ENCODE measurements around the gene PLXNB1.

Gene PLXNB1

GRCh38 chr3:48434591-48435222, 4.8 kb upstream of the PLXNB1 start:
- TF ChIP-seq POLR2AphosphoS5 (IDR thresholded peaks at IDR 0.05; ENCODE audit: low read depth, low read length) (no peak), SIN3A (IDR thresholded peaks at IDR 0.05; ENCODE audit: borderline replicate concordance, insufficient read depth, low read length) (no peak), REST (IDR thresholded peaks at IDR 0.05; ENCODE audit: insufficient read depth in 1 of 2, low read depth in 2 of 2, low read length in 2 of 2) (no peak), FOXP2 (optimal IDR thresholded peaks at IDR 0.05; ENCODE audit: borderline replicate concordance, extremely low read depth, extremely low read length, insufficient read depth) (no peak), TAF1 (IDR thresholded peaks at IDR 0.05; ENCODE audit: borderline replicate concordance, insufficient read depth, low read length) (no peak)

- TF ChIP-seq TAF1 (IDR thresholded peaks at IDR 0.05; ENCODE audit: borderline replicate concordance, insufficient read depth, low read length) (no peak), POLR2AphosphoS5 (IDR thresholded peaks at IDR 0.05; ENCODE audit: low read depth, low read length) (no peak), FOXP2 (optimal IDR thresholded peaks at IDR 0.05; ENCODE audit: borderline replicate concordance, extremely low read depth, extremely low read length, insufficient read depth) (no peak), SIN3A (IDR thresholded peaks at IDR 0.05; ENCODE audit: borderline replicate concordance, insufficient read depth, low read length) (no peak), REST (IDR thresholded peaks at IDR 0.05; ENCODE audit: insufficient read depth in 1 of 2, low read depth in 2 of 2, low read length in 2 of 2) (no peak)
Observed at GRCh38 chr3:48433472-48434118, 3.7 kb upstream of the PLXNB1 start.

- TF ChIP-seq POLR2AphosphoS5 (IDR thresholded peaks at IDR 0.05; ENCODE audit: low read depth, low read length) (no peak), SIN3A (IDR thresholded peaks at IDR 0.05; ENCODE audit: borderline replicate concordance, insufficient read depth, low read length) (no peak), REST (IDR thresholded peaks at IDR 0.05; ENCODE audit: insufficient read depth in 1 of 2, low read depth in 2 of 2, low read length in 2 of 2) (no peak), FOXP2 (optimal IDR thresholded peaks at IDR 0.05; ENCODE audit: borderline replicate concordance, extremely low read depth, extremely low read length, insufficient read depth) (no peak)
Observed at GRCh38 chr3:48432411-48433371, 2.8 kb upstream of the PLXNB1 start.

- no peak for TF ChIP-seq TAF1 (IDR thresholded peaks at IDR 0.05; ENCODE audit: borderline replicate concordance, insufficient read depth, low read length)
- no peak for TF ChIP-seq SIN3A (IDR thresholded peaks at IDR 0.05; ENCODE audit: borderline replicate concordance, insufficient read depth, low read length)
- no peak for TF ChIP-seq POLR2AphosphoS5 (IDR thresholded peaks at IDR 0.05; ENCODE audit: low read depth, low read length)
Observed at GRCh38 chr3:48431224-48432029, 1.5 kb upstream of the PLXNB1 start.

GRCh38 chr3:48430708-48431101, 819 bp upstream of the PLXNB1 start:
- TF ChIP-seq FOXP2 (optimal IDR thresholded peaks at IDR 0.05; ENCODE audit: borderline replicate concordance, extremely low read depth, extremely low read length, insufficient read depth) (no peak), TAF1 (IDR thresholded peaks at IDR 0.05; ENCODE audit: borderline replicate concordance, insufficient read depth, low read length) (no peak), REST (IDR thresholded peaks at IDR 0.05; ENCODE audit: insufficient read depth in 1 of 2, low read depth in 2 of 2, low read length in 2 of 2) (no peak), SIN3A (IDR thresholded peaks at IDR 0.05; ENCODE audit: borderline replicate concordance, insufficient read depth, low read length) (no peak), POLR2AphosphoS5 (IDR thresholded peaks at IDR 0.05; ENCODE audit: low read depth, low read length) (no peak)

Measured in PFSK-1 (cell line).